GM18505 (cell line): ENCODE results near the gene RGP1.
A peak's percentile ranks its signal among the peaks of the same experiment; 100 is the strongest.

Experiments used
- ATAC-seq: cut with Tn5 transposase; IDR thresholded peaks from one replicate; pipeline ENCODE4 v1.9.1; 2021; ENCODE audit not compliant: unreplicated experiment
- POLR2A ChIP-seq: IDR thresholded peaks from 4 replicates; pipeline ENCODE4 v1.6.1; 2011; ENCODE audit warnings: borderline replicate concordance; ENCODE audit not compliant: insufficient read depth, insufficient read length; ENCODE audit errors: extremely low read depth

Gene RGP1

DNA sequence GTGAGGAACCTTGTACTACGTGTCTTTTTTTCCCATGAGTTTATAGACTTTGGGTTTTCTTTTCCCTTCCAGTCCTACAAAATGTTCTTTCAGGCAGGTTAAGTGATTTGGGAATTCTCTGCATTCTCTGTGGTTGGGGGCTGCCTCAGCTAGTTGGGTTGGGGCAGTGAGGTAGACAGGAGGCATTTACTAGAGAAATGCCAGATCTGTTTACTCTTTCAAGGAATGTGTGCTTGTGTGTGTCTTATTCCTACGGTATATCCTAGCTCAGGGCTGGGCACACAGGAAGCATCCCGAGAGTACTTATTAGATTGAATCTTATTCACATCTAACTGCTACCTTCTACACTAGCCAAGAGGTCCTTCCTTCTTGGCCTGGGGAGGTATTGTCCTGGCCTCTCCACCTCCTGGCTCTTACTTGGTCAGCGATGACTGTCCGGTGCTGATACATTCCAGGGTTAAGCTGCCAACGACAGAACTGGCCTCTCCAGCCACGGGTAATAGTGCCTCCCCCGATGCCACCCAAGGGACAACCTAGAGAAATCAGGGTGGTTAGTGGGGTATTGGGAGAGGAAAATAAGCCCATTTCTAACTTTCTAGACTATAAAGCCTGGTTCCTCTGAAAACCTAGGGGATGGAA, 5.1 kb upstream of the RGP1 start:
- ATAC-seq: no peak
- TF ChIP-seq POLR2A: no peak

DNA sequence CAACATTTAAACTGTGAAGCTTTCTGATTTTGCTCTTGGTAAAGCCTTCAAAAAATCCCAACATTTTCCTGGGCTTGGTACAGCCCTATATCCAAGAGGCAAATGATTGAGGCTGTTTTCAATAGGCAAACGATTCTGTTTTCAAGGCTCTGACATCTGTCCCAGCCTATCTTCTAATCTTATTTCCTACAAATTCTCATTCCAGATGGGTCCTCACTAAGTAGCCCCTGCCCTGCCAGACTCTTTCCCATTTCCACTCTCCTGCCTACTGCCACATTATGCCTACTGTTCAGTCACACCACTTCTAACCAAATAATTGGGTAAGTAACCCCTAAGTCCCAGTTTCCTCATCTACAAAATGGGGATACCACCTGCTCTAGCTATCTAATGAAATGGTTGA, 3.5 kb upstream of the RGP1 start:
- TF ChIP-seq POLR2A: no peak
- no peak for ATAC-seq

DNA sequence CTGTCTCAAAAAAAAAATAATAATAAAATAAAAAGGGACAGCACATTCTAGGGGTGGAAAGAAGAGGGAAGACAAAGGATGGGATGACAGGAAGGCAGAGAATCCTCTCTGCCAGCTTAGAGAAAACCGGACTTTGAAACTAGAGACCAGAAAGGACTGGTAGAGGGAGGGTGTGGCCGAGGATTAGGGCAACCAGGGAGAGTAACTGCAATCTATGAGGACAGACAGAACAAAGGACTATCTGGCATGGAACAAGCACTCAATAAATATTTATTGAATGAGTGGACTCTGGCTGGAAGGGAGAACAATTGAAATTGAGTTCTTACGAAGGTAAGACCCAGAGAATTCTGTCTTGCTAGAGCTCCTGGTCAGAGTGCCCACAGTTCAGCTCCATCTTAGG, 2.5 kb upstream of the RGP1 start:
- no peak for TF ChIP-seq POLR2A
- no peak for ATAC-seq

DNA sequence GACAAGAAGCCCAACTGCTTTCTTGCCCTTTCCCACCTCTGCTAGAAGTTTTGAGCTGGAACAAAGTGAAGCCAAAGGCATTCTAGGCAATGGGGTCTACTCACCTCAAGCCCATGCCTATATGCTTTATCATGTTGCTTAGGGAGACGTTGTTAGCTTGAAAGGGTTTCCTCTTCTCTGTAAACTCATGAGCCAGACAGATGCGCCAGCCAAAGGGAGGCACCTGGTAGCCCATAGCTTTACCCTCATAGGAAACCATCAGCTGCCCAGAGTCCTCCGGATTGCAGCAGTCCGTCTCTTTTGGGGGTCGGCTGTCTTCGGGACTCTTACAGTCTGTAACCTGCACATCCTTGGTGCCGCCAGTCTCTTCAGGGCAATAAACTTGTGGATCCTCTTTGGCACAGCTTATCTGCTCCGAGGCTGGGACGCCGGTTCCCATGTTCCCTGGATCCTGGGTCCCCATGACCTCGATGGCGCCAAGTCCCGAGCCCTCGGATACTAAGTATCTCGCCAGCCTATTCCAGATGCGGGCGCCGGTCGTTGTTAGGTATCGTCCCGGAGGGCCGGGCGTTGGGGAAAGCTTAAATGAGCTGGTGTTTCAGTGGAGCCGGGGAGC, 737 bp upstream of the RGP1 start:
- ATAC-seq: no peak
- no peak for TF ChIP-seq POLR2A

DNA sequence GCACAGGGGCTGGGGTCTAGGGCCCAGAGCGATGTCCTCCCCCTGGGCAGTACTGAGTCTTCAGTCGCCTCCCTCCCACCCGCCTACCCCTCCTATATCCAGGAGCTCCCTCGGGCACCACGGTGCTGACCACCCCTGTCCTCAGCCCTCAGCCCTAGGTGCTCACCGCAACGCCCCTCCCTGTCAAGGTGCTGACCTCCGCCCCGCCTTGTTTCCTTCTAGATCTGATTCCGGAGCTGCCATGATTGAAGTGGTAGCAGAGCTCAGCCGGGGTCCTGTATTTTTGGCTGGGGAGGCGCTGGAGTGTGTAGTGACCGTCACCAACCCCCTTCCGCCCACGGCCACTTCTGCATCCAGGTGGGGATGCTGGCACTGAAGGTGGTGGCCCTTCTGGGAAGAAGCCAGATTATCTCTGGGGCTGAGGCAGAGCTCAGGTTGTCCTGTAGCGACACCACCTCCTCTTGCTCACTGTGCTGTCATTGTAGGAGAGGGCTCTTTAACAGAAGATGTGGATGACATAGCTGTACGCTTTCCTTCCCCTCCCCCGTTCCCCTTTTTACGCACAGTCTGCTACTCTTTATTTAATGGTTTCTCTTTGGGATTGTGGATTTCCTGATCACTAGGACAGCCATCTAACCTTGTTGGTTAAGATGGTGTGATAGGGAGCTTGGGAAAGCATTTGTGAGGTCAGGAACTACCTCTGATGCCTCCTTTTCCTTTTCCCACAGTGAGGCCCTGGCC, 598 bp downstream of the RGP1 start:
- no peak for TF ChIP-seq POLR2A
- peak; percentile 30 for ATAC-seq

DNA sequence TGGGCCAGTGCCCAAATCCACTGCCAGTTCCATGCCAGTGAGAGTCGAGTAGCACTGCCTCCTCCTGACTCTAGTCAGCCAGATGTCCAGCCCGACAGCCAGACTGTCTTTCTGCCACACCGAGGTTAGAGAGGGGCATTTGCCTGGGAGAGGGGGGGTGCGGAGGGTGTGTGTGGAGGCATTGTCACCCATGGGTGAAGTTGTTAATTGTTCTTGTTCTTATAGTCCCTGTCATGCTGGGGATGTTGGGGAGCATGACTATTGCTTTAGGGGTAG, 1.1 kb downstream of the RGP1 start:
- ATAC-seq: no peak
- no peak for TF ChIP-seq POLR2A

DNA sequence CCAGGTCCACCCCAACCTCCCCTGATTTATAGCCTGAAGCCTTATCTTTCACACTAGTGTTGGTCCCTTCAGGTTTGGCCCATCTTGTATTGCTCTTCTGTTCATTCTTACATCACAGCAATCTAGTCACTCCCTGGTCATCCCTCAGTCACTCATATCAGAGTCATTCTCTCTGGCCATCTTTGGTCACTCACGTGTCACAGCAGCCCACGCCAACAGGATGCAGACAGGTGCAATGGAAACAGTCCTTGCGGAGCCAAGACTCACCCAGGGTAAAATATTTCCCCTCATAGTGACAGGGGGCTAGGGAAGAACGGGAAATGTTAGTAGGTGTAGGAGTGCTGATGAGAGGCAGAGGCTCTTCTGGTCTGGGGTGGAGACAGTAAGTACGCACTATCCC, 4.4 kb downstream of the RGP1 start:
- ATAC-seq: no peak
- TF ChIP-seq POLR2A: no peak

DNA sequence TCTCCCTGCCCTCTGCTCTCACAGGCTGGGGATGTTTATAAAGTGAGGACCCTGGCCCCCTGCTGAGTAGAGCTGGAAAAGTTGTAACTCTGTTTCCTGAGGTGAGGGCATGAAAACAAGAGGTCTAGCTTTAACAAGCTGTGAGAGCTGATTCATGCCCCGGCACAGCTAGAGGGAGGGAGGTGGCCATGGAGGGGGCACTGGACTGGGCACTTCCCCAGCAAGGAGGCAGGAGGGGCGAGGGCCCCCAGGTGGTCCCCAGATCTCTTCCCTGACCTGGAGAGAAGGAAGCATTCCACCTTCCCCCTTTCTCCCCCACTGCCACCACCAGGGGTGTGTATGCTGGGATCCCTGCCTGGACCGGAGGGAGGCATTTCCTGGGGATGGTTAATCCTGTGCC, 5.2 kb downstream of the RGP1 start, which contains the start of gene MSMP:
TSS of gene MSMP (minus strand) at position 13 of the 400 bp plus-strand sequence. CDS start 147 bp downstream, outside the sequence.
- TF ChIP-seq POLR2A: no peak
- ATAC-seq: no peak

DNA sequence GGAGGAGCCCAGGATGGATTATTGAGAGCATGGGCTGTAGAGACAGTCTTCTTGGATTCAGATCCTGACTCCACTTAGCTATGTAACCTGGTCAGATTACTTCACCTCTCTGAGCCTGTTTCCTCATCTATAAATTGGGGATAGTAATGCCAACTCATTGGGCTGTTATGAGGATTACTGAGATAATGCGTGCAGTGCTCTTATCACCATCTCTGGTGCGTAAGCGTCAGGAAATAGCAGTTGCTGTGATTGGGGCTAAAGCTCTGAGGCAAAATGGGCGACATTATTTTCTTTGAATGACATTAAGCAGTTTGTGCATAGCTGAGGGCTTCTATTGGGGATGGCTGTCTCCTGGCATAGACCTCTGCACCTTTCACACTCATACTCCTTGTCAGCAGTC, 6.0 kb downstream of the RGP1 start:
- no peak for TF ChIP-seq POLR2A
- no peak for ATAC-seq

DNA sequence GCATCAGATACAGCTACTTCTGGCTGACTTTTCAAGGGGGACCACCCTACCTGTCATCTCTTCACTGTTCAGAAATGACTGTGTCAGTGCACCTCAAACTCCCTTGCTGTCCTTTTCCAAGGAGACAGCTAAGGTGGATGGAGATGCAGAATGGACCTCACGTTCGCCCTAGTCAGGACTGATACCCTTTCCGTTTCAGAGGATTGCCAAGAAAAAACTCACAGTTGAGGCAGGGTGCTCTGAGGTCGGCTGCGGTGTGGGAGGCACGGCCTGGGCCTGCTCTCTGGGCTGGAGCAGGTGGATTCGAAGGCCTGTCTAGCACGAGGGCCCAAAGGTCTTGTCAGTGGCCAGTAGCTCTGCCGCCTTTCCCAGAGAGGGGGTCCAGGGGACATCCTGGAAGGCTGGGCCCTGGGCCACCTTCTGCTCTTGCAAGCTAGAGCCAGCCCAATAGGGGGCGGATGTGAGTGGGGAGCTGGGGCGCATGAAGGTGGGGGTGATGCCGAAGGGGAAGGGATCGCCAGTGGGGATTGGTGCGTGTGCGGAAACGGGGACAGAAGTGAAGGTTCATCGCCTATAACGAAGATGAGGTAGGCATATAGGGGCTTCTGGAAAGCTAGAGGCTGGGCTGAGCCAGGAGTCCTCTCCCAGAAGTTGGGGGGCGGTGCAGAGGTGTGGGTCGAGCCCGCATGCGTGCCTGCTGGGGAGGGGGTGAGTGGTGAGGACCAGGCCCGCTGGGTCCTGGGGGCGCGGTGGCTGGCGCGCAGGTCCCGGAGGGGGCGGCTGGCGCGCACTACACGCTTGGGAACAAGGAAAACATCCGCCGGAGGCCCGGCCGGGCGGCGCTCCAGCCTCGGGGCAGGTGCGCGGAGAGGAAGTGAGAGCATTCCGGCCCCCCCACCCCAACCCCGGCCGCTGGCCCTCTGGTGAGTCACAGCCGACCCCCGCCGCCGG, 7.5 kb downstream of the RGP1 start:
- peak; percentile 67 for TF ChIP-seq POLR2A
- peak; percentile 61 for ATAC-seq

DNA sequence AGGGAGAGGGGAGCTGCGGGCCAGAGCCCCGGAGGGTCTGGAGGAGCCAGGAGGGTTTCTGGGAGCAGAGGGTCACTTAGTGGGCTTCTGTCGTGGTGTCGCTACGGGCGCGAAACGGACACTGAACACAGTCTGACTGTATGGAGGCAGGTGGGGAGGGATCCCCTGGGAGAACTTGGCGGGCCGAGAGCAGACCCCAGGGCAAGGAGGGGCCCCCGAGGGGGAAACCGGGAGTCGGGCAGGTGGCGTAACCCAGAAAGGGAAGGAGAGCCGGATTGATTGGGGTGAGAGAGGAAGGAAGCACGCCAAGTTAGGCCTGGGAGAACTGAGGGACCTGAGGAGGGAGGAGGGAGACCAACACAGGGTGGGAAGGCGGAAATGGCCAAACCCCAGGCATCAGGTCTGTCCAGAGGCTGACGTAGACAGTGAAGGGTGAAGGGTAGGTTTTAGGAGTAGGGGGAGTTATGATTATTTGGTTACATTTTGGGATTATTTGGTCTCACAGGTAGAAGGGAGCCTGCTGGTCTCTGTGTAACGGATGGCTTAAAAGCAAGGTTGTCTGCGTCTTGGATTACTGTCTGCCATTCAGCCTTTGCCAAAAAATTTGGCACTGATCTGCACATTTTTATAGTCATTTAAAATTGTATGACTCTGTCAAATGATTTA, 8.3 kb downstream of the RGP1 start:
- peak; percentile 18 for TF ChIP-seq POLR2A
- peak; percentile 39 for ATAC-seq

DNA sequence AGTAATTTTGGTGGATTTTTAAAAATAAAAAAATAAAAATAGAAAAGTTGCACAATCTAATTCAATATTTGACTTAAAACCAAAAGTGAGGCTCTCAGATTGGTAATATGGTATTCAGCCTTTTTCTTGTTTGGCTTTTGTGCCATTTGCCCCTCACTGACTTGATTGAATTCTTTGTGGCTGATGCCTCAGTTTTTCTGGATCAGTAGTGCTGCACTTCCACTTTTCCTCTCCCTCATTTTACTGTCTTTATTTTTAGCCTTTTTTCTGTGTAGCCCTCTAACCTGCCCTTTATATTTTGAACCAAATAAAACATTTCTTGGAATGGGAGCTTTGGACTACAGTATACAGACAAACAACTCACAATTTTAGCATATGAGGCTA, 8.8 kb downstream of the RGP1 start:
- TF ChIP-seq POLR2A: no peak
- ATAC-seq: no peak
